GM19467 (cell line): ENCODE measurements around the gene TMCC2.
"Not testable (repeated sequence)": the region's sequence is repeated elsewhere in the genome, so short reads cannot be mapped to it uniquely, and the experiment has no call there.

ENCODE experiments used
- ATAC-seq: cut with Tn5 transposase; IDR thresholded peaks from one replicate; pipeline ENCODE4 v1.9.1; 2021; ENCODE audit warnings: mild to moderate bottlenecking, moderate library complexity; ENCODE audit not compliant: unreplicated experiment

TMCC2 gene

GRCh38 chr1:205275133-205275532 lies 47.4 kb downstream of the TMCC2 start:
- ATAC-seq, result no peak

- ATAC-seq, result no peak
These were observed 48.4 kb downstream of the TMCC2 start for GRCh38 chr1:205275916-205276688.

GRCh38 chr1:205276689-205277065 lies 48.9 kb downstream of the TMCC2 start:
- no peak for ATAC-seq

GRCh38 chr1:205279986-205280385 lies 52.2 kb downstream of the TMCC2 start:
- ATAC-seq, result no peak

- ATAC-seq, result not testable (repeated sequence)
These were observed 53.1 kb downstream of the TMCC2 start for GRCh38 chr1:205280666-205281395.

- no peak for ATAC-seq
These were observed 55.8 kb downstream of the TMCC2 start for GRCh38 chr1:205283270-205284147.

- no peak for ATAC-seq
These were observed 56.8 kb downstream of the TMCC2 start for GRCh38 chr1:205284420-205285144.

GRCh38 chr1:205285381-205286101 lies 57.8 kb downstream of the TMCC2 start:
- ATAC-seq, result peak; percentile 36

- ATAC-seq, result no peak
These were observed 58.7 kb downstream of the TMCC2 start for GRCh38 chr1:205286335-205286950.

GRCh38 chr1:205287076-205287475 lies 59.3 kb downstream of the TMCC2 start:
- no peak for ATAC-seq

- ATAC-seq, result peak; percentile 85
These were observed 60.2 kb downstream of the TMCC2 start for GRCh38 chr1:205287767-205288559.

GRCh38 chr1:205291596-205291995 lies 63.9 kb downstream of the TMCC2 start:
- no peak for ATAC-seq

GRCh38 chr1:205293350-205294074 lies 65.8 kb downstream of the TMCC2 start:
- no peak for ATAC-seq

- no peak for ATAC-seq
These were observed 66.6 kb downstream of the TMCC2 start for GRCh38 chr1:205294175-205294917.

- ATAC-seq, result no peak
These were observed 67.2 kb downstream of the TMCC2 start for GRCh38 chr1:205294934-205295333.

- ATAC-seq, result no peak
These were observed 68.4 kb downstream of the TMCC2 start for GRCh38 chr1:205296154-205296553.

- not testable (repeated sequence) for ATAC-seq
These were observed 69.9 kb downstream of the TMCC2 start for GRCh38 chr1:205297546-205298177.
